NT2/D1 (cell line): Measurements from ENCODE around the gene INAVA.

Experiments
- SUZ12 ChIP-seq: IDR thresholded peaks from 2 replicates; pipeline ENCODE4 v1.6.1; 2011; ENCODE audit not compliant: insufficient read length, insufficient read depth; ENCODE audit errors: extremely low read depth
- YY1 ChIP-seq: IDR thresholded peaks from 2 replicates; pipeline ENCODE4 v1.6.1; 2011; ENCODE audit not compliant: insufficient read length, insufficient read depth
- ZNF274 ChIP-seq: IDR thresholded peaks from 2 replicates; pipeline ENCODE4 v1.6.1; 2011; ENCODE audit warnings: mild to moderate bottlenecking, low read depth, low read length

DNA sequence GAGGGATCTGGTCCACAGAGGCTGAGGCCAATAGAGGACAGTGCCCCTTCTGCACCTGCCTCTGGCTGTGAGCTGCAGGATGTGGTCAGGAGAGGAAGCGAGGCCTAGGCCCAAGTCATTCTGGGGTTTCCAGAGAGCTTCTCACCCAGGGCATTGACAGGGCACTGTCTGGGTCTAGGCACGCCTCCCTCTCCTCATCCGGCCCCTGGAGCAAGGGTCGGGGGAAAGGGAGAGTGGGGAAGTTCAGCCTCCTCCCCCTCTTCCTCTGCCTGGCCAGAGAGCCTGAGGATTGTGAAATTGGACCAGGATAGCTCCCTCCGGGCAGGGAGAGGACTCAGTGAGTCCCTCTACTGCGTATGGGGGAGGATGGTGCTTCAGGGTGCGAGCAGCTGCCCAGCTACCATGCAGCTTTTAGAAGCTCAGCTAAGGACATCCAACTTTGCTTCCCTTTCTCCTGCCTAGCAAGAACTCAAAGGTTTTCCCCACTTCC, 6.3 kb upstream of the INAVA start:
- TF ChIP-seq YY1, result no peak
- TF ChIP-seq ZNF274, result no peak
- TF ChIP-seq SUZ12, result no peak
